CD4-positive, alpha-beta T cell treated with Interleukin-17A for 1 hour (primary cell): Measurements from ENCODE around the gene CCDC77.

Source experiments
- DNase-seq: peaks from one replicate; pipeline ENCODE4 v3.0.0-alpha.2; 2020

The CCDC77 gene

GRCh38 chr12:482061-482460 lies 80.6 kb downstream of the CCDC77 start:
- no peak for DNase-seq

GRCh38 chr12:484096-484495 lies 82.7 kb downstream of the CCDC77 start:
- no peak for DNase-seq

DNA sequence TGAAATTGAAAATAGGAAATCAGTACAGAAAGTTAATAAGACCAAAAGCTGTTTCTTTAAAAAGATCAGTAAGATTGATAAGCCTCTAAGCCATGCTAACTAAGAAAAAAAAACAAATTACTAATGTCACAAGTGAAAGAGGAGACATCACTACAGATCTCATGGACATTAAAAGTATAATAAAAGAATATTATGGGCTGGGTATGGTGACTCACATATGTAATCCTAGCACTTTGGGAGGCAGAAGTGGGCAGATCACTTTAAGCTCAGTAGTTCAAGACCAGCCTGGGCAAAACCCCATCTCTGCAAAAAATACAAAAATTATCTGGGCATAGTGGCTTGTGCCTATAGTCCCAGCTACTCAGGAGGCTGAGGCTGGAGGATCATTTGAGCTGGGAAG lies 88.8 kb downstream of the CCDC77 start:
- DNase-seq = no peak
